HG03469 (cell line): Measurements from ENCODE around the gene KCNJ9.
"Not testable (repeated sequence)": the region's sequence is repeated elsewhere in the genome, so short reads cannot be mapped to it uniquely, and the experiment has no call there.

Source experiments
- ATAC-seq: cut with Tn5 transposase; IDR thresholded peaks from one replicate; pipeline ENCODE4 v1.9.1; 2021; ENCODE audit warnings: mild to moderate bottlenecking, moderate library complexity, moderate number of reproducible peaks; ENCODE audit not compliant: unreplicated experiment

KCNJ9 gene

GRCh38 chr1:160101717-160102522 is 20.6 kb downstream of the KCNJ9 start:
- no peak for ATAC-seq

- no peak for ATAC-seq
These were observed 22.5 kb downstream of the KCNJ9 start for GRCh38 chr1:160103658-160104408.

- ATAC-seq = no peak
These were observed 23.1 kb downstream of the KCNJ9 start for GRCh38 chr1:160104486-160104885.

- no peak for ATAC-seq
These were observed 23.8 kb downstream of the KCNJ9 start for GRCh38 chr1:160105155-160105554.

- ATAC-seq = no peak
These were observed 26.2 kb downstream of the KCNJ9 start for GRCh38 chr1:160107512-160107911.

- ATAC-seq = no peak
These were observed 27.7 kb downstream of the KCNJ9 start for GRCh38 chr1:160108888-160109662.

GRCh38 chr1:160109686-160110085 is 28.3 kb downstream of the KCNJ9 start:
- ATAC-seq = no peak

- not testable (repeated sequence) for ATAC-seq
These were observed 30.1 kb downstream of the KCNJ9 start for GRCh38 chr1:160111462-160111861.

GRCh38 chr1:160112357-160112756 is 31.0 kb downstream of the KCNJ9 start:
- no peak for ATAC-seq

GRCh38 chr1:160113407-160113806 is 32.1 kb downstream of the KCNJ9 start:
- no peak for ATAC-seq

- no peak for ATAC-seq
These were observed 32.7 kb downstream of the KCNJ9 start for GRCh38 chr1:160114085-160114484.

- no peak for ATAC-seq
These were observed 34.4 kb downstream of the KCNJ9 start, which contains the start of gene ATP1A2 for GRCh38 chr1:160115545-160116282. ATP1A2 (plus strand) TSS chr1:160115759; CDS start chr1:160115862, 103 bp downstream.

- no peak for ATAC-seq
These were observed 35.2 kb downstream of the KCNJ9 start for GRCh38 chr1:160116283-160117147.

- no peak for ATAC-seq
These were observed 36.0 kb downstream of the KCNJ9 start for GRCh38 chr1:160117300-160117699.

- ATAC-seq = no peak
These were observed 36.4 kb downstream of the KCNJ9 start for GRCh38 chr1:160117709-160118183.

GRCh38 chr1:160118928-160119327 is 37.6 kb downstream of the KCNJ9 start:
- ATAC-seq = no peak

GRCh38 chr1:160120797-160121196 is 39.5 kb downstream of the KCNJ9 start:
- ATAC-seq = no peak

- no peak for ATAC-seq
These were observed 40.0 kb downstream of the KCNJ9 start for GRCh38 chr1:160121388-160121787.

GRCh38 chr1:160122978-160123495 is 41.7 kb downstream of the KCNJ9 start:
- no peak for ATAC-seq
